Measurements from ENCODE around the gene RBCK1. TPM values are rescaled to one million over a fixed set of nuclear protein-coding genes. Genes with fewer than 3 reads are reported as not detected.

Gene RBCK1
- total RNA-seq, 6 donors from 2014 or later = 63.4 to 179 (median 109) TPM

- Histone ChIP-seq H3K27me3 (no peaks in the 10 kb centered on the region), H3K27ac (no peak overlapping the region), H3K4me3 (no peak overlapping the region), H3K36me3 (peaks cover 10 to 33% (median 22%) of the 10 kb centered on the region in 4 donors), H3K4me1 (no peaks in the 10 kb centered on the region), H3K9me3 (no peaks in the 10 kb centered on the region)
- TF ChIP-seq EP300 (IDR thresholded peaks at IDR 0.05) (no peak), POLR2AphosphoS5 (IDR thresholded peaks at IDR 0.05) (no peak), POLR2A (IDR thresholded peaks at IDR 0.05) (no peak)
- TF ChIP-seq, protein P1, sequence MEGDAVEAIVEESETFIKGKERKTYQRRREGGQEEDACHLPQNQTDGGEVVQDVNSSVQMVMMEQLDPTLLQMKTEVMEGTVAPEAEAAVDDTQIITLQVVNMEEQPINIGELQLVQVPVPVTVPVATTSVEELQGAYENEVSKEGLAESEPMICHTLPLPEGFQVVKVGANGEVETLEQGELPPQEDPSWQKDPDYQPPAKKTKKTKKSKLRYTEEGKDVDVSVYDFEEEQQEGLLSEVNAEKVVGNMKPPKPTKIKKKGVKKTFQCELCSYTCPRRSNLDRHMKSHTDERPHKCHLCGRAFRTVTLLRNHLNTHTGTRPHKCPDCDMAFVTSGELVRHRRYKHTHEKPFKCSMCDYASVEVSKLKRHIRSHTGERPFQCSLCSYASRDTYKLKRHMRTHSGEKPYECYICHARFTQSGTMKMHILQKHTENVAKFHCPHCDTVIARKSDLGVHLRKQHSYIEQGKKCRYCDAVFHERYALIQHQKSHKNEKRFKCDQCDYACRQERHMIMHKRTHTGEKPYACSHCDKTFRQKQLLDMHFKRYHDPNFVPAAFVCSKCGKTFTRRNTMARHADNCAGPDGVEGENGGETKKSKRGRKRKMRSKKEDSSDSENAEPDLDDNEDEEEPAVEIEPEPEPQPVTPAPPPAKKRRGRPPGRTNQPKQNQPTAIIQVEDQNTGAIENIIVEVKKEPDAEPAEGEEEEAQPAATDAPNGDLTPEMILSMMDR (IDR thresholded peaks at IDR 0.05) = no peak
- whole genome bisulfite sequencing, 2 donors = 64 to 68% methylated on average over 2 of the region's 2 CpGs
- ATAC-seq (ENCODE audit: low FRiP score in 2 of 2) (no peak), DNase-seq (no peak)
These were observed 8.0 kb upstream of the RBCK1 start for GRCh38 chr20:400128-400453.

- no peak overlapping the region for H3K4me3 ChIP-seq
- no peak overlapping the region for H3K27ac ChIP-seq
- ATAC-seq (ENCODE audit: low FRiP score in 2 of 2) = no peak
- H3K27me3 ChIP-seq = no peaks in the 10 kb centered on the region
- 80% methylated on average over 5 of the region's 5 CpGs for WGBS, 2 donors
- no peak for TF ChIP-seq EP300 (IDR thresholded peaks at IDR 0.05)
- no peak for TF ChIP-seq POLR2A (IDR thresholded peaks at IDR 0.05)
- TF ChIP-seq, protein P1 (IDR thresholded peaks at IDR 0.05) = no peak
- no peak for TF ChIP-seq POLR2AphosphoS5 (IDR thresholded peaks at IDR 0.05)
- no peak for DNase-seq
- peaks cover 8 to 27% (median 18%) of the 10 kb centered on the region in 4 donors for H3K36me3 ChIP-seq
- no peaks in the 10 kb centered on the region for H3K9me3 ChIP-seq
- H3K4me1 ChIP-seq = no peaks in the 10 kb centered on the region
These were observed 7.4 kb upstream of the RBCK1 start for GRCh38 chr20:400454-401275.

DNA sequence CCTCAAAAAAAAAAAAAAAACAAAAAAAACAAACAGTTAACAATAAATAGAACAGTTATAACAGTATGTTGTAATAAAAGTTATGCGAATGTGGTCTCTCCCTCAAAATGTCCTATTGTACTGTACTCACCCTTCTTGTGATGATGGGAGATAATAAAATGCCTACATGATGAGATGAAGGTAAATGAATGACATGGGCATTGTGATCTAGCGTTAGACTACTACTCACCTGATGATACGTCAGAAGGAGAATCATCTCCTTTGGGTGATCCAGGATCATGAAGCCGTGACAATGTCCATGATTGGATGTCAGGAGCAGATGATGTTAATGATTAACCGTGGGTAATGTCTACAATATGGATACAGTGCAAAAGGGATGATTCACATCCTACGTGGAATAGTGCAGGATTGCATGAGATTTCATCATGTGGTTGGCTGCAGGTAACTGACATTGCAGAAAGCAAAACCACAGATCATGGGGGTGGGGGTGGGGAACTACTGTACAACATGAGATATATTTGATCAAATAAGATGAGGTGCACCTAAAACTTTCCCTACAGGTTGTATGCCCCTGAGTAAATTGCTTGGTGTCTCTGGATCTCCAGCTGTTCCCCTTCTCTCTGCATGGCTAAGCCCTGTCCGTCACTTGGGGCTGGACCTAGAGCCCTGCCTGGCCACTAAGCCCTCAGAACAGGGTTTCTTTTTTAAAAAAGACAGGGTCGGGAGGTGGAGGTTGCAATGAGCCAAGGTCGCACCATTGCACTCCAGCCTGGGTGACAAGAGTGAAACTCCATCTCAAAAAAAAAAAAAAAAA lies 6.2 kb upstream of the RBCK1 start:
- no peaks in the 10 kb centered on the region for H3K27me3 ChIP-seq
- TF ChIP-seq POLR2AphosphoS5 (IDR thresholded peaks at IDR 0.05) (no peak), POLR2A (IDR thresholded peaks at IDR 0.05) (no peak), EP300 (IDR thresholded peaks at IDR 0.05) (no peak)
- TF ChIP-seq, protein P1 (IDR thresholded peaks at IDR 0.05) = no peak
- no peak overlapping the region for H3K27ac ChIP-seq
- H3K9me3 ChIP-seq = no peaks in the 10 kb centered on the region
- H3K4me1 ChIP-seq = peaks cover 0 to 3% (median 1%) of the 10 kb centered on the region in 4 donors
- ATAC-seq (ENCODE audit: low FRiP score in 2 of 2) (no peak), DNase-seq (no peak)
- WGBS, 2 donors = 81 to 83% methylated on average over 8 to 9 of the region's 9 CpGs
- no peak overlapping the region for H3K4me3 ChIP-seq
- peaks cover 1 to 15% (median 7%) of the 10 kb centered on the region in 4 donors for H3K36me3 ChIP-seq

GRCh38 chr20:402496-402885 lies 5.6 kb upstream of the RBCK1 start:
- Histone ChIP-seq H3K27ac (no peak overlapping the region), H3K4me1 (peaks cover 6 to 9% (median 6%) of the 10 kb centered on the region in 4 donors), H3K4me3 (no peak overlapping the region), H3K9me3 (no peaks in the 10 kb centered on the region), H3K36me3 (peaks cover 0 to 9% (median 2%) of the 10 kb centered on the region in 4 donors), H3K27me3 (no peaks in the 10 kb centered on the region)
- no peak for TF ChIP-seq EP300 (IDR thresholded peaks at IDR 0.05)
- TF ChIP-seq, protein P1 (IDR thresholded peaks at IDR 0.05) = no peak
- no peak for TF ChIP-seq POLR2AphosphoS5 (IDR thresholded peaks at IDR 0.05)
- TF ChIP-seq POLR2A (IDR thresholded peaks at IDR 0.05) = no peak
- DNase-seq (no peak), ATAC-seq (ENCODE audit: low FRiP score in 2 of 2) (no peak)
- whole genome bisulfite sequencing, 2 donors = 75 to 82% methylated on average over 2 of the region's 2 CpGs

Measured in upper lobe of left lung (tissue), 6 donors.